NCI-H460 (cell line): ENCODE measurements around the gene BICD2. TPM values are rescaled to one million over a fixed set of nuclear protein-coding genes. Genes with fewer than 3 reads are reported as not detected.

Experiments used
- DNase-seq: peaks from one replicate; pipeline ENCODE4 v3.0.0-alpha.2; 2016; ENCODE audit warnings: low read depth; ENCODE audit errors: extremely low read depth
- total RNA-seq: library from RNA; depleted of rRNA; stranded (reverse); fragments of >200 nt; shearing (Covaris generic); gene quantifications from 2 replicates; pipeline ENCODE4 v1.2.3, GENCODE V29; 2014

Gene BICD2
- total RNA-seq, 1 experiment from 2014 or later = 23.6 TPM

- no peak for DNase-seq
These were observed 47.2 kb downstream of the BICD2 start for GRCh38 chr9:92717201-92718085.

DNA sequence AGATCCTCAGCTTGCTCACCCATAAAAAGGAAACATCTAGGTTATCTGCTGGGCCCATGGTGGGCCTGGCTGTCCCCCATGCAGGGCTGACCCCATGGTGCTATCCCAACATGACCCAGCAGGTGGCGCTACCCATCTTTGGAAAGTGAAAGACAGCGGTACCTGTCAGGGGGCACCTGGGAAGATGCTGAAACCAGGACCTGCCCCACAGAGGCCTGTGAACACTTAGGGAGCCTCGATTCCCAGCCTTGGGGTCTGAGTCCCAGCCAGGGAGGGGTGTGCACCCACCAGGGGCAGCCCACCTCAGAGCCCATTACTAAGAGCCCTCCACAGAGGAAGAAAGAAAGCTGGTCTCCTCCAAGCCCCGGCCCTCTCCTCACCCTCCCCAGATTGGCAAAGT lies 48.1 kb downstream of the BICD2 start:
- DNase-seq = peak; percentile 38

- no peak for DNase-seq
These were observed 49.0 kb downstream of the BICD2 start for GRCh38 chr9:92715488-92716231.

- DNase-seq = no peak
These were observed 49.7 kb downstream of the BICD2 start for GRCh38 chr9:92714787-92715487.

DNA sequence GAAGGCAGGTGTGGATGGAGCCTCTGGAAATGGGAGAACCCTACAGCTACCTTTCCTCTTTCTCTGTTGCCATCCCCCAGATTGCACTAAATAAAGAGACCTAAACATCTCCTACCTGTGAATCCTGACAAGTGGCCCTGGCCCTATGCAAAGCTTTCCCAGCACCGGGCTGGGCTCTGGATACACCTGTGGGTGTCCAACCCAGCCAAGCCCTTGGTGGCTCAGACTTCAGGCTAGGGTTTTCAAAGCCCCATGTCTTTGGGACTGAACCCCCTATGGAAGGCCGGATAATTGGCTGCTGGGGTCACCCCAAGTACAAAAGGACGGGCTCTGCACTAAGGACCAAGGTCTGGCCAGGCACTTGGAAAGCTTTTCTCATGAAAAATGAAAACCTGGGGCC lies 50.6 kb downstream of the BICD2 start:
- DNase-seq = no peak

GRCh38 chr9:92713528-92713927 lies 51.1 kb downstream of the BICD2 start:
- DNase-seq = no peak

- no peak for DNase-seq
These were observed 51.9 kb downstream of the BICD2 start for GRCh38 chr9:92712767-92713166.

GRCh38 chr9:92711844-92712243 lies 52.8 kb downstream of the BICD2 start:
- DNase-seq = no peak

GRCh38 chr9:92711146-92711545 lies 53.5 kb downstream of the BICD2 start:
- DNase-seq = no peak

- no peak for DNase-seq
These were observed 54.3 kb downstream of the BICD2 start for GRCh38 chr9:92710368-92710767.

GRCh38 chr9:92709954-92710353 lies 54.7 kb downstream of the BICD2 start:
- no peak for DNase-seq

GRCh38 chr9:92709240-92709639 lies 55.4 kb downstream of the BICD2 start:
- DNase-seq = no peak

DNA sequence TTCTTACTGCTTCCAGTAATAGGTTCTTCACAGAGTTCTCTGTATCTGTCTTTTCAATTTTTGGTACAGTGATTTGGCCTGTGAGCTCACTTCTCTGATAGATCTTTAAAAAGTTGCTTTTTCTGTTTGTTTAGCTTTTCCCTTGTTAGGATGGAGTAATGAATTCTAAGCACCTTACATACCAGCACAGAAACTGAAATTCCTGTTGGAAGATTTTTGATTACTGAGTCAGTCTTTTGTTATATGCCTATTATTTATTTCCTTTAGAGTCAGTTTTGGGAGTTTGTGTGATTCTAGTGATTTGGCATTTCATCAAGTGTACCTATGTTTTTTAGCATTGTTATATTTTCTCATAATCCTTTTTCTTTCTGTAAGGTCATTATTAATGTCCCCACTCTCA lies 57.1 kb downstream of the BICD2 start:
- DNase-seq = no peak

GRCh38 chr9:92706218-92706940 lies 58.3 kb downstream of the BICD2 start:
- DNase-seq = peak; percentile 38

GRCh38 chr9:92704528-92704927 lies 60.1 kb downstream of the BICD2 start:
- no peak for DNase-seq

DNA sequence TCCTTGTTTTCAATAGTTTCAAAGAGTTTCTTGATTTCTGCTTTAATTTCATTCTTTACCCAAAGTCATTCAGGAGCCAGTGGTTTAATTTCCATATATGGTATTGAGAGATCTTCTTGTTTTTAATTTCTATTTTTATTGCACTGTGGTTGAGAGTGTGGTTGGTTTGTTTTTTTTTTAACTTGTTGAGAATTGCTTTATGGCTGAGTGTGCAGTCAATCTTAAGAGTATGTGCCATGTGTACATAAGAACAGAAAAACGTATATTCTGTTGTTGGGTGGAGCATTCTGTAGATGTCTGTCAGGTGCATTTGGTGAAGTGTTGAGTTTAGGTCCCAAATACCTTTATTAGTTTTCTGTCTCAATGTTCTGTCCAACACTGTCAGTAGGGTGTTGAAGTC lies 68.0 kb downstream of the BICD2 start:
- DNase-seq = no peak

DNA sequence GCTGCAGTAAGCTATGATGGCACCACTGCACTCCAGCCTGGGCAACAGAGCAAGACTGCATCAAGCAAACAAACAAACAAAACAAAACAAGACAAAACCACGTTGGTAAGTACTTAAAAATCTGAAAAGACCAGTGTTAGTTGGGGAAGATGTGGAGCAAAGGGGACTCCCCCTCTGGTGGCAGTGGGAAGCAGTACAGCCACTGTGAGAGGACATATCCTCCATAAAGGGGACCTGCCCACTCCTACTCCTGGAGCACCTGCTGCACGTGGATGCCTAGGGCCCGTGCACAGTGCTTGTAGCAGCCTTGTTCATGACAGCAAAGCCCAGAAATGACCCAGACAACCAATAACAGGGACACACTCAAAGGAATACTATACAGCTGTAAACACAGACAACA lies 77.7 kb downstream of the BICD2 start:
- DNase-seq = peak; percentile 26

- DNase-seq = no peak
These were observed 79.6 kb downstream of the BICD2 start for GRCh38 chr9:92685022-92685421.

DNA sequence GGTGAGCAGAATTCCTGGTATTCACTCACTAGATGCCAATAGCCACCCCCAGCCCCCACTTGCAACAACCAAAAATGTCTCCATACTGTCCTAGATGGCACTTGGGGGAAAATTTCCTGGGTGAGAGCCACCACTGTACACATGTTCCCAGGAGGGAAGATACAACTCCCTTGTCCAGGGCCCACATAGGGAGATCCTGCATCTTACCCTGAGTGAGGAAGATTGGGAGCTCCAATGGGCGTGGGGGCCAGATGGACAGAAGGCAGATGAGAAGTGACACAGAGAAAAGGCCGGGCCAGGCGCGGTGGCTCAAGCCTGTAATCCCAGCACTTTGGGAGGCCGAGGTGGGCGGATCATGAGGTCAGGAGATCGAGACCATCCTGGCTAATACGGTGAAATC lies 82.4 kb downstream of the BICD2 start:
- DNase-seq = no peak
